Activated CD8-positive, alpha-beta T cell treated with anti-CD3 and anti-CD28 coated beads for 36 hours (primary cell): ENCODE measurements around the gene ANO9. TPM values are rescaled to one million over a fixed set of nuclear protein-coding genes. Genes with fewer than 3 reads are reported as not detected.

Experiments used
- ATAC-seq: fragments of 200-7000 bp; cut with Tn5 transposase; one replicate; pipeline ENCODE4 v1.10.0; 2021; ENCODE audit warnings: mild to moderate bottlenecking, moderate library complexity
- CTCF ChIA-PET: fragments of 350-600 bp; sonication (Branson Sonifier 250); formaldehyde crosslinking; loops from one replicate; lab custom pipeline; 2021; ENCODE audit warnings: antibody characterized with exemption; lab: Charles Lee
- POLR2A ChIA-PET: fragments of 350-600 bp; sonication (Branson Sonifier 250); formaldehyde crosslinking; loops from one replicate; lab custom pipeline; 2021; ENCODE audit warnings: antibody characterized with exemption; lab: Charles Lee
- DNase-seq: peaks from one replicate; pipeline ENCODE4 v3.0.0-alpha.2; 2020
- H3K27ac Mint-ChIP-seq: one replicate; pipeline ENCODE4 v1.8.0; 2021; ENCODE audit warnings: mild to moderate bottlenecking, mixed read lengths
- H3K27me3 Mint-ChIP-seq: one replicate; pipeline ENCODE4 v1.8.0; 2021; ENCODE audit warnings: mixed read lengths
- H3K36me3 Mint-ChIP-seq: one replicate; pipeline ENCODE4 v1.8.0; 2021; ENCODE audit warnings: low read depth, mixed read lengths
- H3K4me1 Mint-ChIP-seq: one replicate; pipeline ENCODE4 v1.8.0; 2021; ENCODE audit warnings: low read depth, mixed read lengths
- H3K4me3 Mint-ChIP-seq: one replicate; pipeline ENCODE4 v1.8.0; 2021; ENCODE audit warnings: mild to moderate bottlenecking, moderate library complexity, mixed read lengths
- H3K9me3 Mint-ChIP-seq: one replicate; pipeline ENCODE4 v1.8.0; 2021; ENCODE audit warnings: mixed read lengths
- CTCF ChIP-seq: fragments of 200-600 bp; IDR thresholded peaks from one replicate; pipeline ENCODE4 v1.8.0; 2022; ENCODE audit warnings: antibody characterized with exemption, mild to moderate bottlenecking
- intact Hi-C: fragments of 100-400 bp; cut with micrococcal nuclease; formaldehyde crosslinking; loops from one replicate; pipeline ENCODE4 v1.10.0; 2022
- total RNA-seq, 2 experiments: library from RNA; stranded (reverse); gene quantifications; one replicate each; pipeline ENCODE4 v1.2.3, GENCODE V29; 2021

Gene ANO9
- total RNA-seq, 2 experiments from 2014 or later: 28.2 to 29.0 TPM

GRCh38 chr11:394858-395655, 46.8 kb downstream of the ANO9 start:
- TF ChIP-seq CTCF: no peak
- ATAC-seq (no peak), DNase-seq (no peak)
- intact Hi-C loops: no loop called here
- Mint-ChIP-seq H3K36me3 (peaks cover 2% of the 10 kb centered on the region), H3K27ac (no peak overlapping the region), H3K27me3 (peaks cover 5% of the 10 kb centered on the region), H3K4me3 (no peak overlapping the region), H3K9me3 (peaks cover 2% of the 10 kb centered on the region), H3K4me1 (peaks cover 7% of the 10 kb centered on the region)
- POLR2A ChIA-PET: no interaction called here
- CTCF ChIA-PET: interaction anchor here (1.7 kb wide), 1 partner anchor 54 kb away, joined by 4 read pairs; no protein-coding TSS in a partner anchor

- intact Hi-C loops: no loop called here
- Mint-ChIP-seq H3K4me3 (no peak within 1 kb of the TSS), H3K9me3 (peaks cover 2% of the 10 kb centered on the region), H3K4me1 (peaks cover 7% of the 10 kb centered on the region), H3K27ac (no peak within 1 kb of the TSS), H3K36me3 (peaks cover 2% of the 10 kb centered on the region), H3K27me3 (no peaks in the 10 kb centered on the region)
- no peak for TF ChIP-seq CTCF
- DNase-seq (no peak), ATAC-seq (no peak)
- CTCF ChIA-PET: no interaction called here
- POLR2A ChIA-PET: interaction anchor here (0.8 kb wide), 1 partner anchor 55 kb away, joined by 3 read pairs; no protein-coding TSS in a partner anchor
Observed at GRCh38 chr11:394034-394857, 47.6 kb downstream of the ANO9 start, which contains the start of gene PKP3. TSS of gene PKP3 (plus strand) at chr11:394209. CDS start at chr11:394293, 84 bp downstream.

GRCh38 chr11:393219-394033, 48.4 kb downstream of the ANO9 start:
- Mint-ChIP-seq H3K9me3 (no peaks in the 10 kb centered on the region), H3K36me3 (no peaks in the 10 kb centered on the region), H3K27me3 (no peaks in the 10 kb centered on the region), H3K27ac (no peak overlapping the region), H3K4me3 (no peak overlapping the region), H3K4me1 (peaks cover 5% of the 10 kb centered on the region)
- ChIA-PET CTCF (no interaction called here), POLR2A (interaction anchor here (0.8 kb wide), 1 partner anchor 56 kb away, joined by 3 read pairs; no protein-coding TSS in a partner anchor)
- DNase-seq: peak; percentile 45
- intact Hi-C loops: no loop called here
- peak; percentile 22 for ATAC-seq
- no peak for TF ChIP-seq CTCF

- Mint-ChIP-seq H3K27me3 (no peaks in the 10 kb centered on the region), H3K4me1 (peaks cover 2% of the 10 kb centered on the region), H3K4me3 (no peak overlapping the region), H3K36me3 (no peaks in the 10 kb centered on the region), H3K9me3 (peaks cover 1% of the 10 kb centered on the region), H3K27ac (no peak overlapping the region)
- intact Hi-C loops: no loop called here
- no peak for DNase-seq
- ChIA-PET POLR2A (no interaction called here), CTCF (no interaction called here)
- no peak for TF ChIP-seq CTCF
- ATAC-seq: no peak
Observed at GRCh38 chr11:392102-392777, 49.6 kb downstream of the ANO9 start.
